Vagina (tissue), 2 donors: ENCODE results near the gene MTFR2.
"Not testable (repeated sequence)": the region's sequence is repeated elsewhere in the genome, so short reads cannot be mapped to it uniquely, and the experiment has no call there.

Experiments
- CTCF ChIP-seq, 3 experiments: fragments of 450-650 bp in 2 of 3; fragments of 200-600 bp in 1 of 3; sonication (generic) in 1 of 3; IDR thresholded peaks; one replicate each; pipeline ENCODE4 v1.5.1; 2017 to 2019; ENCODE audit warnings: antibody characterized with exemption in 3 of 3, mild to moderate bottlenecking in 2 of 3, moderate library complexity in 2 of 3
- POLR2A ChIP-seq, 2 donors: fragments of 450-650 bp; IDR thresholded peaks; one replicate each; pipeline ENCODE4 v1.6.1; 2017; ENCODE audit warnings: antibody characterized with exemption in 2 of 2, mild to moderate bottlenecking in 2 of 2, moderate library complexity in 2 of 2
- POLR2AphosphoS5 ChIP-seq, 2 donors: sonication (generic); formaldehyde crosslinking; IDR thresholded peaks; one replicate each; pipeline ENCODE4 v1.9.0; 2017; ENCODE audit warnings: antibody characterized with exemption in 2 of 2, mild to moderate bottlenecking in 2 of 2, low read depth in 1 of 2; ENCODE audit not compliant: insufficient read depth in 1 of 2

GRCh38 chr6:136224974-136225373 is 25.1 kb downstream of the MTFR2 start:
- not testable (repeated sequence) for TF ChIP-seq POLR2A (IDR thresholded peaks at IDR 0.05); CTCF (IDR thresholded peaks at IDR 0.05); POLR2AphosphoS5 (IDR thresholded peaks at IDR 0.05; ENCODE audit: insufficient read depth in 1 of 2, low read depth in 1 of 2)
